Glutamatergic neuron (in vitro differentiated cells): ENCODE measurements around the gene FBXL13. TPM values are rescaled to one million over a fixed set of nuclear protein-coding genes. Genes with fewer than 3 reads are reported as not detected.
A peak's percentile ranks its signal among the peaks of the same experiment; 100 is the strongest.
"Not testable (repeated sequence)": the region's sequence is repeated elsewhere in the genome, so short reads cannot be mapped to it uniquely, and the experiment has no call there.

Source experiments
- DNase-seq: peaks from one replicate; pipeline ENCODE4 v3.0.0; 2022
- H3K27ac Mint-ChIP-seq: one replicate; pipeline ENCODE4 v1.8.0; 2020; ENCODE audit warnings: mild to moderate bottlenecking, mixed read lengths, inconsistent platforms; ENCODE audit not compliant: unreplicated experiment
- H3K27me3 Mint-ChIP-seq: one replicate; pipeline ENCODE4 v1.8.0; 2020; ENCODE audit warnings: mild to moderate bottlenecking, moderate library complexity, mixed read lengths, inconsistent platforms; ENCODE audit not compliant: unreplicated experiment
- H3K36me3 Mint-ChIP-seq: one replicate; pipeline ENCODE4 v1.8.0; 2020; ENCODE audit warnings: mild to moderate bottlenecking, mixed read lengths, inconsistent platforms; ENCODE audit not compliant: unreplicated experiment
- H3K4me1 Mint-ChIP-seq: one replicate; pipeline ENCODE4 v1.8.0; 2020; ENCODE audit warnings: mild to moderate bottlenecking, low read depth, mixed read lengths, inconsistent platforms; ENCODE audit not compliant: unreplicated experiment
- H3K4me3 Mint-ChIP-seq: one replicate; pipeline ENCODE4 v1.8.0; 2020; ENCODE audit warnings: mild to moderate bottlenecking, mixed read lengths, inconsistent platforms; ENCODE audit not compliant: unreplicated experiment
- H3K9me3 Mint-ChIP-seq: one replicate; pipeline ENCODE4 v1.8.0; 2020; ENCODE audit warnings: mild to moderate bottlenecking, moderate library complexity, mixed read lengths, inconsistent platforms; ENCODE audit not compliant: unreplicated experiment
- total RNA-seq: library from RNA; stranded (reverse); fragmentation: NEBNext Ultra II Directional; extraction: Animal tissue kit (Norgen Biotek cat#: 25700); gene quantifications from one replicate; pipeline ENCODE4 v1.2.1, GENCODE V29; 2021; ENCODE audit not compliant: unreplicated experiment
- TF ChIP-seq, protein P1 (sequence below): fragments of 200-600 bp; sonication (generic); IDR thresholded peaks from one replicate; pipeline ENCODE4 v1.5.0; 2021; ENCODE audit not compliant: partially characterized antibody, unreplicated experiment

Gene FBXL13
- total RNA-seq, 1 donor from 2014 or later: 1.1 TPM

GRCh38 chr7:103113164-103113563 lies 38.6 kb upstream of the FBXL13 start:
- DNase-seq: no peak
- H3K27me3 Mint-ChIP-seq: peaks cover 2% of the 10 kb centered on the region
- H3K36me3 Mint-ChIP-seq: peaks cover 7% of the 10 kb centered on the region
- H3K27ac Mint-ChIP-seq: no peak overlapping the region
- peak overlapping the region; percentile 27 for H3K4me3 Mint-ChIP-seq
- TF ChIP-seq, protein P1, sequence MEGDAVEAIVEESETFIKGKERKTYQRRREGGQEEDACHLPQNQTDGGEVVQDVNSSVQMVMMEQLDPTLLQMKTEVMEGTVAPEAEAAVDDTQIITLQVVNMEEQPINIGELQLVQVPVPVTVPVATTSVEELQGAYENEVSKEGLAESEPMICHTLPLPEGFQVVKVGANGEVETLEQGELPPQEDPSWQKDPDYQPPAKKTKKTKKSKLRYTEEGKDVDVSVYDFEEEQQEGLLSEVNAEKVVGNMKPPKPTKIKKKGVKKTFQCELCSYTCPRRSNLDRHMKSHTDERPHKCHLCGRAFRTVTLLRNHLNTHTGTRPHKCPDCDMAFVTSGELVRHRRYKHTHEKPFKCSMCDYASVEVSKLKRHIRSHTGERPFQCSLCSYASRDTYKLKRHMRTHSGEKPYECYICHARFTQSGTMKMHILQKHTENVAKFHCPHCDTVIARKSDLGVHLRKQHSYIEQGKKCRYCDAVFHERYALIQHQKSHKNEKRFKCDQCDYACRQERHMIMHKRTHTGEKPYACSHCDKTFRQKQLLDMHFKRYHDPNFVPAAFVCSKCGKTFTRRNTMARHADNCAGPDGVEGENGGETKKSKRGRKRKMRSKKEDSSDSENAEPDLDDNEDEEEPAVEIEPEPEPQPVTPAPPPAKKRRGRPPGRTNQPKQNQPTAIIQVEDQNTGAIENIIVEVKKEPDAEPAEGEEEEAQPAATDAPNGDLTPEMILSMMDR: no peak
- peaks cover 2% of the 10 kb centered on the region for H3K4me1 Mint-ChIP-seq
- H3K9me3 Mint-ChIP-seq: no peaks in the 10 kb centered on the region

DNA sequence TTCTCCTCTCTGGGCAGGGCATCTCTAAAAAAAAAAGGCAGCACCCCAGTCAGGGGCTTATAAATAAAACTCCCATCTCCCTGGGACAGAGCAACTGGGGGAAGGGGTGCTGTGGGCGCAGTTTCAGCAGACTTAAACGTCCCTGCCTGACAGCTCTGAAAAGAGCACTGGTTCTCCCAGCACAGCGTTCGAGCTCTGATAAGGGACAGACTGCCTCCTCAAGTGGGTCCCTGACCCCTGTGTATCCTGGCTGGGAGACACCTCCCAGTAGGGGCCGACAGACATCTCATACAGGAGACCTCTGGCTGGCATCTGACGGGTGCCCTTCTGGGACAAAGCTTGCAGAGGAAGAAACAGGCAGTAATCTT lies 32.1 kb upstream of the FBXL13 start:
- not testable (repeated sequence) for H3K27ac Mint-ChIP-seq, H3K4me3 Mint-ChIP-seq, H3K9me3 Mint-ChIP-seq

GRCh38 chr7:103106005-103106702 lies 31.6 kb upstream of the FBXL13 start:
- no peak overlapping the region for H3K27ac Mint-ChIP-seq
- H3K4me1 Mint-ChIP-seq: peaks cover 7% of the 10 kb centered on the region
- TF ChIP-seq, protein P1: no peak

More for the DNA sequence above, 32.1 kb upstream of the FBXL13 start:
- H3K27me3 Mint-ChIP-seq, H3K4me1 Mint-ChIP-seq, H3K36me3 Mint-ChIP-seq, DNase-seq: not testable (repeated sequence)

DNA sequence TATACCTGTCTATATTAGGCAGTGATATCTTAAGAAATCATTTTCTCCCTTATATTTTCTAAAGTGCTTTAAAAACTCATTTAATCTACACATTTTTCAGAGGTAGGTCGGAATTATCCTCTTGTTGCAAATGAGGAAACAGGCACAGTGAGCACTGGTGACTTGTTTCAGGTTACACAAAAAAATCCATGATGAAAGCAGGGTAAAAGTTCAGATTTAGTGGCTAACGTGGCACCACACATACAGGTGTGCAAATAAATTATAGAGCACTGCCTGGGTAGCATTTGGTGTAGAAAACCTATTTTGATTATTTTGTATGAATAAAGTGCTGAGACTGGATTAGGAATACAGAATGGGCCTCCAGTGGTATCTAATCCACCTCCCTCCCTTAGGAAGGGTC lies 26.9 kb upstream of the FBXL13 start:
- Mint-ChIP-seq H3K27me3 (no peaks in the 10 kb centered on the region), H3K4me3 (no peak overlapping the region), H3K4me1 (peaks cover 5% of the 10 kb centered on the region), H3K27ac (no peak overlapping the region), H3K9me3 (no peaks in the 10 kb centered on the region), H3K36me3 (no peaks in the 10 kb centered on the region)
- TF ChIP-seq, protein P1: no peak
- DNase-seq: no peak

More at GRCh38 chr7:103106005-103106702, 31.6 kb upstream of the FBXL13 start:
- Mint-ChIP-seq H3K36me3 (peaks cover 7% of the 10 kb centered on the region), H3K4me3 (peak overlapping the region; percentile 31), H3K9me3 (no peaks in the 10 kb centered on the region), H3K27me3 (no peaks in the 10 kb centered on the region)
- peak; percentile 45 for DNase-seq

- H3K27ac Mint-ChIP-seq: no peak overlapping the region
- H3K9me3 Mint-ChIP-seq: no peaks in the 10 kb centered on the region
- peaks cover 2% of the 10 kb centered on the region for H3K4me1 Mint-ChIP-seq
- no peaks in the 10 kb centered on the region for H3K36me3 Mint-ChIP-seq
- no peak overlapping the region for H3K4me3 Mint-ChIP-seq
- no peaks in the 10 kb centered on the region for H3K27me3 Mint-ChIP-seq
- TF ChIP-seq, protein P1: no peak
- DNase-seq: no peak
Measured at GRCh38 chr7:103100348-103100747, 25.8 kb upstream of the FBXL13 start.
